ENCODE measurements around the gene MMP27. TPM values are rescaled to one million over a fixed set of nuclear protein-coding genes. Genes with fewer than 3 reads are reported as not detected.

The MMP27 gene
- total RNA-seq, 4 donors from 2014 or later, result 0.68 to 2.6 TPM; not detected in 2

- no peak for TF ChIP-seq CTCF (IDR thresholded peaks at IDR 0.05; ENCODE audit: low read depth)
These were observed 61.6 kb downstream of the MMP27 start for GRCh38 chr11:102643941-102644340.

Other genes with a start within 250 kb of the MMP27 start
- 10 to 100 TPM in 1 of 4 donors, 1 to 10 TPM in 2, under 1 TPM in 1; 0.98 to 99.8 (median 4.7) TPM for gene MMP7, start 175.0 kb downstream of the MMP27 start, total RNA-seq
- gene MMP20, start 80.4 kb downstream of the MMP27 start, total RNA-seq, result not detected
- gene MMP8, start 19.2 kb upstream of the MMP27 start, total RNA-seq, result 10 to 100 TPM in 1 of 4 donors, 1 to 10 TPM in 1, under 1 TPM in 2; 0.19 to 11.7 (median 2.1) TPM
- gene MMP10, start 74.9 kb upstream of the MMP27 start, total RNA-seq, result not detected
- gene MMP1, start 92.4 kb upstream of the MMP27 start, total RNA-seq, result not detected
- gene MMP3, start 137.8 kb upstream of the MMP27 start, total RNA-seq, result 100 to 1,000 TPM in 2 of 4 donors, 1 to 10 TPM in 2; 5.4 to 672 (median 67.4) TPM
- 10 to 100 TPM in 1 of 4 donors, not detected in 3; 17.0 TPM for gene MMP12, start 169.2 kb upstream of the MMP27 start, total RNA-seq
- under 1 TPM in 2 of 4 donors, not detected in 2; 0.38 to 0.44 TPM for gene MMP13, start 250.0 kb upstream of the MMP27 start, total RNA-seq